ENCODE results near the gene ABLIM2.

GRCh38 chr4:8019396-8020365 is 138.9 kb downstream of the ABLIM2 start:
- no peak for TF ChIP-seq CTCF (conservative IDR thresholded peaks at IDR 0.05; ENCODE audit: low read depth in 2 of 2)
- TF ChIP-seq POLR2AphosphoS5 (IDR thresholded peaks at IDR 0.05; ENCODE audit: low read depth): no peak
